Omental fat pad (tissue), 4 donors: ENCODE results near the gene NTM. TPM values are rescaled to one million over a fixed set of nuclear protein-coding genes. Genes with fewer than 3 reads are reported as not detected.

ENCODE experiments used
- ATAC-seq: fragments of 150-250 bp; one replicate; pipeline ENCODE4 v1.9.1; 2016; ENCODE audit warnings: mild to moderate bottlenecking, moderate library complexity; ENCODE audit not compliant: low FRiP score
- DNase-seq: peaks from one replicate; pipeline ENCODE4 v3.0.0-alpha.2; 2019; ENCODE audit warnings: low spot score
- total RNA-seq, 4 donors: library from RNA; depleted of rRNA; stranded (reverse); fragments of >200 nt; gene quantifications; one replicate each; pipeline ENCODE4 v1.1.0, GENCODE V29; 2016
- TF ChIP-seq, protein P1 (sequence below), 3 donors: fragments of 450-650 bp; IDR thresholded peaks; one replicate each; pipeline ENCODE4 v1.5.1; 2016 to 2017; ENCODE audit warnings: antibody characterized with exemption in 3 of 3, mild to moderate bottlenecking in 3 of 3, moderate library complexity in 2 of 3

The NTM gene
- total RNA-seq, 4 donors from 2014 or later: 0.56 to 5.5 (median 2.4) TPM

DNA sequence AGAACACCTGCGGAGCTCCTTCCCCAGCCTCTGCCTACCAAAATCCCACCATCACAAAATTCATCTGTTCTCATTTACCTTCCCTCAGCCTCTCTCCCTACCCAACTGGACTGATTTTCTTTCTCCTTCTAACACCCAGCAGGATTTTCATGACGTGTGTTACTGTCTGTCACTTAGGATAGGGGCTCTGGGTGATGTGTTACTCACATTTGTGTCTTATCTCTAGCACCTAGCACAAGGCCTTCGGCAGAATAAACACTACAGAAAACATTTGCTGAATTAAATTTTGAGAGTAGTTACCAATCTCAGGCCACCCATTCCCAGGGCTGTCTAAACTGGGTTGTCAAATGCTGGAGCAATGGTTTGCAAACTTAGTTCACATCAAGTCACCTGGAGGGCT, 88.0 kb downstream of the NTM start:
- TF ChIP-seq, protein P1, sequence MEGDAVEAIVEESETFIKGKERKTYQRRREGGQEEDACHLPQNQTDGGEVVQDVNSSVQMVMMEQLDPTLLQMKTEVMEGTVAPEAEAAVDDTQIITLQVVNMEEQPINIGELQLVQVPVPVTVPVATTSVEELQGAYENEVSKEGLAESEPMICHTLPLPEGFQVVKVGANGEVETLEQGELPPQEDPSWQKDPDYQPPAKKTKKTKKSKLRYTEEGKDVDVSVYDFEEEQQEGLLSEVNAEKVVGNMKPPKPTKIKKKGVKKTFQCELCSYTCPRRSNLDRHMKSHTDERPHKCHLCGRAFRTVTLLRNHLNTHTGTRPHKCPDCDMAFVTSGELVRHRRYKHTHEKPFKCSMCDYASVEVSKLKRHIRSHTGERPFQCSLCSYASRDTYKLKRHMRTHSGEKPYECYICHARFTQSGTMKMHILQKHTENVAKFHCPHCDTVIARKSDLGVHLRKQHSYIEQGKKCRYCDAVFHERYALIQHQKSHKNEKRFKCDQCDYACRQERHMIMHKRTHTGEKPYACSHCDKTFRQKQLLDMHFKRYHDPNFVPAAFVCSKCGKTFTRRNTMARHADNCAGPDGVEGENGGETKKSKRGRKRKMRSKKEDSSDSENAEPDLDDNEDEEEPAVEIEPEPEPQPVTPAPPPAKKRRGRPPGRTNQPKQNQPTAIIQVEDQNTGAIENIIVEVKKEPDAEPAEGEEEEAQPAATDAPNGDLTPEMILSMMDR (IDR thresholded peaks at IDR 0.05): no peak
- DNase-seq: no peak
- no peak for ATAC-seq

DNA sequence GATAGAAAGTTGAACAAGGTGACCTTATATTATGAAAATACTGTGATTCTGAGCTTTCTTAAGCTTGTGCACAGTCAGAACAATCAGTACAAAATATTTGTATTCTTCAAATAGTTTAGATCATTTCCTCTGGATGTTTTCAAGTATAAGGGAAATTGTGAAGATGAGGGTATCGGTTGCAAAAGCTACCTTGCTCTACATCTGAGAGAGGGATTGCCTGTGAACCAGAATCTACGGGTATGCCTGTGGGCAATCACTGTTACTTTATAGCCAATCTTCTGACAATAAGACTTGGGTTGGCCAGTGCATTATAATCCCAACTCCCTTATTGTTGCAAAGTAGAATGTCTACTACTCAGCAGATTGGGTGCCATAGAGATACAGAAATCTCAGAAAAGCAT, 90.5 kb downstream of the NTM start:
- no peak for ATAC-seq
- DNase-seq: no peak
- TF ChIP-seq, protein P1 (IDR thresholded peaks at IDR 0.05): no peak

DNA sequence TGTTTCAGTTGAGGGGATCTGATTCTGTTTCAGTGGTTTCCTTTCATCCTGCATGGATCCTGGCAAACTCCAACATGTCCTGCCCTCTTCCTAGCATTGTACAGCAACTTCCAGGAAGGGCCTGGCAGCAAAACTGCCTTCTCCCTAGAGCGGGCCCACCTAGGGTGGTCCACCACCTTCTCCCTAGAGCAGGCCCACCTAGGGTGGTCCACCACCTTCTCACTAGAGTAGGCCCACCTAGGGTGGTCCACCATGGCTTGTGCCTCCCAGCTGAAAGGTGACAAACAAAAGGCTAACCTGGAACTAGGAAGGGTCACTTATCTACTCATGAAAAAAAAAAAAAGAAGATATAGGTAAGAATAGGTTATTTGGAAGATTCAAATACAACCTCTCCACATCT, 92.2 kb downstream of the NTM start:
- TF ChIP-seq, protein P1 (IDR thresholded peaks at IDR 0.05): no peak
- DNase-seq (no peak), ATAC-seq (no peak)

DNA sequence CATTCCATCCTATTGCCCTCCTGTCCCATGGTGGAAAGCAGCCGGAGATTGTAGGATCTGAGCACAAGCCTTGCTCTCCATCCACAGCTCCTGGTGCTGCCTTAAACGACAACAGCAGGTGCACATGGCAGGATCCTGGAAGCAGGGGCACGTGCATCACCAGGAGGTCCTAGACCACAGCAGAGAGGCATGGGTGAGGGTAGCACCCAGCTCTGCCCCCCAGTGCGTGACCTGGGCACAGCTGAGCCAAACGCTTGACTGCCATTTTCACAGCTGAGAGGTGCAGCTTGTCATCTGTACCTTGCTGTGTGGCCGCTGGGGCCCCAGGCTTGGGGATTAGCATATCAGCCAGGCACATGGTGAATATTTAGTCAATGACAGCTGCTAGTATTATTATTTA, 92.7 kb downstream of the NTM start:
- ATAC-seq (no peak), DNase-seq (no peak)
- TF ChIP-seq, protein P1 (IDR thresholded peaks at IDR 0.05): no peak

DNA sequence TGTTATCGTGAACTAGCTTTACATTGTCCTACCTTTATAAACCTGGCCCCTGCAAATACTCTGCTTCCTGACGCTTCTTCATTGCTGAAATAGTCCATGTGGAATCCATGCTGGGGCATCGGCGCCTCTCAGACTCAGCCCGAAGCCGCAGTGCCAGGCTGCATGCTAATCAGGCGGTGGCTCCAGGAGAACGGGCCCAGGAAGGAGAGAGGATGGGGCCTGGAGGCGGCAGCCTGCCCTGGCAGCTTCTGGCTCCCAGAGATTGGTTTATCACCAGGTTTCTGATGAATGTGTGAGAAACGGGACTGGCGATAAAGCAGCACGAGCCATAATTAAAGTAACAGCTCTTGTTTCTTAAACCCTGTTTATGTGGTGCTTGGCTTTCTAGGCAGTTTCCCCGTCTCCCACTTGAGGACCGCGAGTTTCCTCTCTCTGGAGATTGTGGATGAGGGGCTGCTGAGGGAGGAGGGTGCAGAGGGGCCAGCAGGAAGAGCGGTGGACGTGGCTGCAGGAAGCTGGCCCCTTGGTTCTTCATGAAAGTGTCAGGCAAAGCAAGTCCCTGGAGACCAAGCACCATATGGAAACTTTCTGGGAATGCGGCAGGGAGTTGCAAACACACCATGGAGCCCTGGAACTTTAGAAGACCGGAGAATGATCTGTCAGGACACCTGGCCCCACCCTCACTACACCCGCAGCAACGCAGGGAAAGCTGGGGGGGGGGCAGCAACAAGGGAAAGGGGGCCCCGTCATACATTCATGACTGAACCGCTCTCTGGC, 93.4 kb downstream of the NTM start:
- DNase-seq (no peak), ATAC-seq (no peak)
- TF ChIP-seq, protein P1 (IDR thresholded peaks at IDR 0.05): no peak

DNA sequence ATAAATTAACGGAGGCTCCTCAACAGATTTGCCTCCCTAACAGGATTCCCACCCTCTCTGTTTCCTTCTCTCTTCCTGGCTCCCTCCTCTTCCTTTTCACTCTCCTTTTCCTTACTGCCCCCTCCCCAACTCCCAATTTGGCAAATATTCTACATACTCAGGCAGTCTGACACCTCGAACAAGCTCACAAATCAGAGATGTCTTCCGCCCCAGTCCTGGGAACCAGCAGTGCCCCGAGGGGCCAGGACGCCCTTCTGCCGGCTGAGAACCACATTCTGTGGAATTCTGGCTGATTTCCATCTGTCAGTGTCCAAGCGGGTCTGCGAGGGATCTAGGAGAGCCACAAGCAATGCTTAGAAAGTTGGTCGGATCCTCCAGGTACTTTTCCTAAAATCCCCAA, 94.0 kb downstream of the NTM start:
- no peak for DNase-seq
- TF ChIP-seq, protein P1 (IDR thresholded peaks at IDR 0.05): no peak
- ATAC-seq: no peak

DNA sequence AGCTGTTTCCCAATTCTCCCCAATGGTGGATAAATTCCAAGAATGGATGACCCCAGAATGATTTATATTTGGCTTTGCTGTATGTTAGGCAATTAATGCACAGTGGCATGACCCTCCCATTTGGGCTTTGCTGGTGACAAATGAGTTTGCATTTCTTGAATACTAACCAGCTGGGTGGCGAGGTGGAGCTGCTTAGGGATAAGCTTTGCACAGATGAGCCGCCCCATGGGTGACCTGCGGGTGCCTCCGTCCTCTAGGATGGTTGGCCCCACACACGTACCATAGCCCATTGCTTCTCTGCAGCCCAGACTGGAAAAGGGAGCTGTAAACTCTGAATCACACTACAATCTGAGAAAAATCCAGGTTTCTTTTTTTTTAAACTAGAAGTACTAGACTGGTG, 94.6 kb downstream of the NTM start:
- DNase-seq (no peak), ATAC-seq (no peak)
- TF ChIP-seq, protein P1 (IDR thresholded peaks at IDR 0.05): no peak
